ENCODE measurements around the gene COL18A1. TPM values are rescaled to one million over a fixed set of nuclear protein-coding genes. Genes with fewer than 3 reads are reported as not detected.
A peak's percentile ranks its signal among the peaks of the same experiment; 100 is the strongest.

Gene COL18A1
- total and polyA plus RNA-seq, 10 donors = 35.0 to 208 (median 86.4) TPM

GRCh38 chr21:45423968-45424853 is 19.2 kb downstream of the COL18A1 start:
- Histone ChIP-seq H3K9me3 (no peaks in the 10 kb centered on the region), H3K4me1 (peaks cover 0 to 16% (median 3%) of the 10 kb centered on the region in 6 donors), H3K27ac (no peak overlapping the region), H3K27me3 (replicated peaks in 1 of 7) (no peaks in the 10 kb centered on the region), H3K36me3 (no peaks in the 10 kb centered on the region), H3K4me3 (no peak overlapping the region)
- WGBS, 5 donors = 91 to 94% (median 93%) methylated on average over 28 to 32 of the region's 32 CpGs
- intact Hi-C loops (cut with DNase I; ENCODE audit: low total_unique reads) = no loop called here
- TF ChIP-seq, protein P1, sequence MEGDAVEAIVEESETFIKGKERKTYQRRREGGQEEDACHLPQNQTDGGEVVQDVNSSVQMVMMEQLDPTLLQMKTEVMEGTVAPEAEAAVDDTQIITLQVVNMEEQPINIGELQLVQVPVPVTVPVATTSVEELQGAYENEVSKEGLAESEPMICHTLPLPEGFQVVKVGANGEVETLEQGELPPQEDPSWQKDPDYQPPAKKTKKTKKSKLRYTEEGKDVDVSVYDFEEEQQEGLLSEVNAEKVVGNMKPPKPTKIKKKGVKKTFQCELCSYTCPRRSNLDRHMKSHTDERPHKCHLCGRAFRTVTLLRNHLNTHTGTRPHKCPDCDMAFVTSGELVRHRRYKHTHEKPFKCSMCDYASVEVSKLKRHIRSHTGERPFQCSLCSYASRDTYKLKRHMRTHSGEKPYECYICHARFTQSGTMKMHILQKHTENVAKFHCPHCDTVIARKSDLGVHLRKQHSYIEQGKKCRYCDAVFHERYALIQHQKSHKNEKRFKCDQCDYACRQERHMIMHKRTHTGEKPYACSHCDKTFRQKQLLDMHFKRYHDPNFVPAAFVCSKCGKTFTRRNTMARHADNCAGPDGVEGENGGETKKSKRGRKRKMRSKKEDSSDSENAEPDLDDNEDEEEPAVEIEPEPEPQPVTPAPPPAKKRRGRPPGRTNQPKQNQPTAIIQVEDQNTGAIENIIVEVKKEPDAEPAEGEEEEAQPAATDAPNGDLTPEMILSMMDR (IDR thresholded peaks at IDR 0.05 in 8 of 11, conservative IDR thresholded peaks at IDR 0.05 in 3 of 11) = no peak
- TF ChIP-seq POLR2A (IDR thresholded peaks at IDR 0.05) (no peak), POLR2AphosphoS5 (IDR thresholded peaks at IDR 0.05) (no peak)
- peak; percentile 71 for DNase-seq

DNA sequence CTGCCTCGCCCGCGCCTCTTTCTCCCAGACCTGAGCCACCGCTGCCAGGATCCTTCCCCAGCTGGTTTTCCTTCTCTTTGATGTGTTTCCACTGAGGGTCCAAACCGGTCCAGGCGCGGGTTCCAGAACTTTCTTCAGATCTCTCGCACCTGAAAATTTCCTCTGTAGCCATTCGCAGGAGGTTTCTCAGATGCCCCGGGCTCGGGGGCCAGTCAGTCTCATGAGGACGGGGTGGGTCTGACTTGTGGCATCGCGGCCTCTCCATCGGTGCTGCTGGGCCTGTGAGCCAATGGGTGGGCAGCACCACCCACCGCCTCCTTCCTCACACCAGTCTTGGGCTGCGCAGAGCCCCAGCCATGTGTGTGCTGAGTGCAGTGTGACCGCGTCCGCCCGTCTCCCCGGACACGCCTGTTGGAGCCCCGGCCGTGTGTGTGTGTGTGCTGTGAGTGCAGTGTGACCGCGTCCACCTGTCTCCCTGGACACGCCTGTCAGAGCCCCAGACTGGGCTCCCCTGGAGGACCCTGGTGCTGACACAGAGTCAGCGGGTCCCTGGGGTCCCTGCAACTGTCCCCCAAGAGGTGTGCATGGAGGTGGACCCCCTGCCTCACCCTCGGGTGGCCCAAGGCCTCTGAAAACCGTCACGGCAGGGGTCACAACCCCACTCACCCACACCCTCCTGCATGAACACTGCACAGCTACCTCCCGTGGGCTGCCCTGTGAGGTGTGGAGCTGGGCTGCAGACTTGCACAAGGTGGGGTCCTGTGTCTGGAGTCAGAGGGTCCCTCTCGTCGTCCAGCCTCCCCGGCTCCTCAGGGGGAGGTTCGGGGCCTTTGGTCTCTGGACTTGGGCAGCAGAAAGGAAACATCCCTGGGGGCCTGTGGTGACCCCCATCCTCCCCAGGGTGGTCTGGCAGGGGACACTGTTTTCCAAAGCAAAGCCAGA is 20.2 kb downstream of the COL18A1 start:
- Histone ChIP-seq H3K27me3 (replicated peaks in 1 of 7) (no peaks in the 10 kb centered on the region), H3K4me1 (peaks cover 0 to 17% (median 3%) of the 10 kb centered on the region in 6 donors), H3K36me3 (no peaks in the 10 kb centered on the region), H3K27ac (no peak overlapping the region), H3K4me3 (no peak overlapping the region), H3K9me3 (no peaks in the 10 kb centered on the region)
- peak; percentile 71 for DNase-seq
- 87 to 94% (median 92%) methylated on average over 25 to 37 of the region's 37 CpGs for WGBS, 5 donors
- TF ChIP-seq, protein P1 (IDR thresholded peaks at IDR 0.05 in 8 of 11, conservative IDR thresholded peaks at IDR 0.05 in 3 of 11) = no peak
- TF ChIP-seq POLR2A (IDR thresholded peaks at IDR 0.05) (no peak), POLR2AphosphoS5 (IDR thresholded peaks at IDR 0.05) (no peak)
- intact Hi-C loops (cut with DNase I; ENCODE audit: low total_unique reads) = no loop called here

DNA sequence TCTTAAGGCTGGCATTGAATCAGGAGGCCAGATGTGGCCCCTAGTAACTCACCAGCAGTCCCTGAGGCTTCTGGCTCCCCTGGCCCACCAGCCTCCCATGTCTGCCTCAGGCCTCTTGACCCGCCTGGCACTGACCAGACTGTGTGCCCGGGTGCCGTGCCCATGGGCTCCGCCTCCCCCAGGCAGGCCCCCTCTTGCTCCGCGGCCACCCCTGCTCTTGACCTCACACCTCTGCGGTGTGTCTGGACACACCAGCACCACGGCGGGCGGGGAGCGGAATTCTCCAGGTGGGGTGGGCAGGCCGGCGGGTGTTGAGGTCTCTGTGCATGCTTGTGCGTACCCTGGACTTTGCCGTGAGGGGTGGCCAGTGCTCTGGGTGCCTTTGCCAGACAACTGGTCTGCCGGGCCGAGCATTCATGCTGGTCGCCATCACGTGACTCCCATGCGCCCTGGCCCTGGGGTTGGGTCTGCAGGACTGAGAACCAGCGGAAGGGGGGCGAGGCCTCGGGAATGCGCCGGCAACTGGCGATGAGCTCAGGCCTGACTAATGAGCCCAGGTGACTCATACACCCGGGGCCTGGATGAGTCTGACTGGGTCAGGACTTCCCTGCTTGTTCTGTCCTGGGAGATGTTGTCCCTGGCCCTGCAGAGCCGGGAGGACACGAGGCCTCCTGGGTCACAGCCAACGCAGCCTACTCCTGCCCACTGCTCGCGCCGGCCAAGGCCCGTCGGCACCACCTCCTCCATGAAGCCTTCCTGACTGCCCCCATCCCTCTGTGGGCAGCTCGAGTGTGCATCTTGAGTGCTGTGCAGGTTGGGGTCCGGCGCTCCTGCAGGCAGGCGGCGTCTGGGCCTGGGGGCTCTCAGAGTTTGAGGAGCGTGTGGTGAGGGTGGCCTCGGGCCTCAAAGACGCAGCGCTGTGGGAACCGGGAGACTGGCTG is 22.6 kb downstream of the COL18A1 start:
- DNase-seq = no peak
- H3K36me3 ChIP-seq = no peaks in the 10 kb centered on the region

More for the DNA sequence above, 22.6 kb downstream of the COL18A1 start:
- Histone ChIP-seq H3K4me1 (peaks cover 0 to 24% (median 9%) of the 10 kb centered on the region in 6 donors), H3K4me3 (no peak overlapping the region), H3K9me3 (no peaks in the 10 kb centered on the region), H3K27ac (no peak overlapping the region), H3K27me3 (replicated peaks in 1 of 7) (peaks cover 0 to 10% (median 0%) of the 10 kb centered on the region in 7 donors)
- intact Hi-C loops (cut with DNase I; ENCODE audit: low total_unique reads) = no loop called here
- TF ChIP-seq POLR2AphosphoS5 (IDR thresholded peaks at IDR 0.05) (no peak), POLR2A (IDR thresholded peaks at IDR 0.05) (no peak)
- TF ChIP-seq, protein P1 (IDR thresholded peaks at IDR 0.05 in 8 of 11, conservative IDR thresholded peaks at IDR 0.05 in 3 of 11) = no peak
- 75 to 91% (median 88%) methylated on average over 24 to 45 of the region's 45 CpGs for WGBS, 5 donors

All from spleen (tissue), 11 donors.